ENCODE results near the gene DENND1B. TPM values are rescaled to one million over a fixed set of nuclear protein-coding genes. Genes with fewer than 3 reads are reported as not detected.
A peak's percentile ranks its signal among the peaks of the same experiment; 100 is the strongest.

The DENND1B gene
- total and polyA plus RNA-seq, 9 of the 15 experiments (the other 6 are each of a cell fraction or from before 2014, with no cell fraction given): 2.1 to 12.1 (median 7.5) TPM

GRCh38 chr1:197771904-197772556 lies 3.2 kb downstream of the DENND1B start:
- WGBS (ENCODE audit: insufficient coverage, low coverage, missing lambda C conversion rate): 57% methylated on average over 6 of the region's 6 CpGs
- Histone ChIP-seq H2AFZ (ENCODE audit: low read depth, low read length) (no peak overlapping the region), H3K4me1 (replicated peaks in 1 of 2; ENCODE audit: control insufficient read depth in 2 of 2, insufficient read depth in 2 of 2, low read length in 2 of 2) (peaks cover 18 to 33% of the 10 kb centered on the region in 2 experiments), H3K27me3 (ENCODE audit: control insufficient read depth in 2 of 2, insufficient read depth in 2 of 2, low read length in 2 of 2) (no peaks in the 10 kb centered on the region), H3K9ac (ENCODE audit: insufficient read depth in 1 of 2, low read depth in 2 of 2, low read length in 2 of 2) (peak overlapping the region in 1 of 2 experiments; percentile 11; a peak in 1 of 4 replicates), H3K79me2 (ENCODE audit: control insufficient read depth, insufficient read depth, low read length) (peaks cover 41% of the 10 kb centered on the region), H4K20me1 (replicated peaks; ENCODE audit: control insufficient read depth, insufficient read depth, low read length) (no peaks in the 10 kb centered on the region), H3K4me3 (no peak overlapping the region), H3K9me3 (replicated peaks; ENCODE audit: control insufficient read depth, insufficient read depth, low read depth, low read length) (no peaks in the 10 kb centered on the region), H3K36me3 (ENCODE audit: control insufficient read depth, insufficient read depth, low read length) (peaks cover 15% of the 10 kb centered on the region), H3K9me1 (ENCODE audit: control insufficient read depth, insufficient read depth, low read length) (no peaks in the 10 kb centered on the region), H3K4me2 (ENCODE audit: insufficient read depth, low read length) (peak overlapping the region; percentile 2; the same call in 1 of the 2 replicates), H3K27ac (ENCODE audit: extremely low read depth, low read depth, low read length) (no peak overlapping the region)
- TF ChIP-seq MECOM (CRISPR knock-in tag; IDR thresholded peaks at IDR 0.05): no peak
- no peak for TF ChIP-seq ATF7 (IDR thresholded peaks at IDR 0.05)
- TF ChIP-seq SPI1 (IDR thresholded peaks at IDR 0.05; ENCODE audit: borderline replicate concordance, low read depth, low read length): peak; percentile 22; the same call in 1 of the 2 replicates
- no peak for TF ChIP-seq ARNT (IDR thresholded peaks at IDR 0.05)
- ChIA-PET POLR2A (interaction anchor here (1.1 to 1.7 kb wide), 2 partner anchors 8 to 9 kb away, joined by 5 read pairs; no protein-coding TSS in a partner anchor), CTCF (ENCODE audit: low intra/inter-chr PET ratio) (no interaction called here)
- intact Hi-C loops (cut with micrococcal nuclease) (loop anchor here (10.0 kb wide), 1 partner anchor 223 kb away; no protein-coding TSS in a partner anchor), in situ Hi-C loops (cut with MboI) (no loop called here)
- ATAC-seq (no peak), DNase-seq (ENCODE audit: extremely low read depth in 1 of 4, low spot score in 3 of 4) (no peak), FAIRE-seq (no peak)
- no TSS peak for BruUV-seq (replicated peaks)

- Histone ChIP-seq H4K20me1 (replicated peaks; ENCODE audit: control insufficient read depth, insufficient read depth, low read length) (no peaks in the 10 kb centered on the region), H3K4me2 (ENCODE audit: insufficient read depth, low read length) (0 out of 2 replicates have a peak overlapping the region, but pooled peaks have one; percentile 2), H3K27me3 (ENCODE audit: control insufficient read depth in 2 of 2, insufficient read depth in 2 of 2, low read length in 2 of 2) (no peaks in the 10 kb centered on the region), H3K9me1 (ENCODE audit: control insufficient read depth, insufficient read depth, low read length) (no peaks in the 10 kb centered on the region), H3K9ac (ENCODE audit: insufficient read depth in 1 of 2, low read depth in 2 of 2, low read length in 2 of 2) (no peak overlapping the region), H2AFZ (ENCODE audit: low read depth, low read length) (no peak overlapping the region), H3K9me3 (replicated peaks; ENCODE audit: control insufficient read depth, insufficient read depth, low read depth, low read length) (no peaks in the 10 kb centered on the region), H3K4me1 (replicated peaks in 1 of 2; ENCODE audit: control insufficient read depth in 2 of 2, insufficient read depth in 2 of 2, low read length in 2 of 2) (peaks cover 18 to 27% of the 10 kb centered on the region in 2 experiments), H3K36me3 (ENCODE audit: control insufficient read depth, insufficient read depth, low read length) (peaks cover 15% of the 10 kb centered on the region), H3K79me2 (ENCODE audit: control insufficient read depth, insufficient read depth, low read length) (peaks cover 41% of the 10 kb centered on the region), H3K4me3 (no peak overlapping the region), H3K27ac (ENCODE audit: extremely low read depth, low read depth, low read length) (no peak overlapping the region)
- FAIRE-seq (no peak), ATAC-seq (no peak), DNase-seq (ENCODE audit: extremely low read depth in 1 of 4, low spot score in 3 of 4) (no peak)
- intact Hi-C loops (cut with micrococcal nuclease): loop anchor here (10.0 kb wide), 1 partner anchor 223 kb away; no protein-coding TSS in a partner anchor
- in situ Hi-C loops (cut with MboI): no loop called here
- ChIA-PET CTCF (ENCODE audit: low intra/inter-chr PET ratio) (no interaction called here), POLR2A (interaction anchor here (1.7 kb wide), 1 partner anchor 10 kb away, joined by 5 read pairs; no protein-coding TSS in a partner anchor)
- BruUV-seq (replicated peaks): no TSS peak
- 86% methylated on average over 2 of the region's 2 CpGs for WGBS (ENCODE audit: insufficient coverage, low coverage, missing lambda C conversion rate)
- TF ChIP-seq YBX1 (IDR thresholded peaks at IDR 0.05) (no peak), RREB1 (CRISPR knock-in tag; IDR thresholded peaks at IDR 0.05) (no peak), ZNF778 (CRISPR knock-in tag; IDR thresholded peaks at IDR 0.05) (no peak), EWSR1 (IDR thresholded peaks at IDR 0.05; ENCODE audit: borderline replicate concordance, low read depth, partially characterized antibody) (no peak), NR1H2 (CRISPR knock-in tag; IDR thresholded peaks at IDR 0.05) (no peak)
Observed at GRCh38 chr1:197771386-197771785, 3.9 kb downstream of the DENND1B start.
